Astrocyte (in vitro differentiated cells and primary cell): Measurements from ENCODE around the gene NFATC1. TPM values are rescaled to one million over a fixed set of nuclear protein-coding genes. Genes with fewer than 3 reads are reported as not detected.

Experiments
- DNase-seq: peaks from one replicate; pipeline ENCODE4 v3.0.0-alpha.2; 2010; ENCODE audit warnings: low read depth
- FAIRE-seq: peaks from 2 replicates; lab custom pipeline; 2011; peaks lifted over from hg19 to GRCh38; lab: Jason Lieb, UNC
- H2AFZ ChIP-seq: 2 replicates; pipeline ENCODE4 v1.6.0; 2012; ENCODE audit warnings: low read depth, low read length, inconsistent platforms
- H3K27ac ChIP-seq: 2 replicates; pipeline ENCODE4 v1.5.1; 2011; ENCODE audit warnings: low read depth, low read length, inconsistent platforms
- H3K27me3 ChIP-seq: 2 replicates; pipeline ENCODE4 v1.6.0; 2011; ENCODE audit warnings: low read length, inconsistent platforms; ENCODE audit not compliant: insufficient read depth
- H3K36me3 ChIP-seq: 2 replicates; pipeline ENCODE4 v1.5.1; 2011; ENCODE audit warnings: low read length, inconsistent platforms; ENCODE audit not compliant: insufficient read depth
- H3K4me1 ChIP-seq: 2 replicates; pipeline ENCODE4 v1.5.1; 2011; ENCODE audit warnings: low read length, inconsistent platforms; ENCODE audit not compliant: insufficient read depth
- H3K4me2 ChIP-seq: 2 replicates; pipeline ENCODE4 v1.6.0; 2012; ENCODE audit warnings: low read length, inconsistent platforms
- H3K4me3 ChIP-seq: 2 replicates; pipeline ENCODE4 v1.5.1; 2011; ENCODE audit warnings: low read depth, mild to moderate bottlenecking, low read length, inconsistent platforms; ENCODE audit not compliant: insufficient read depth
- H3K79me2 ChIP-seq: 2 replicates; pipeline ENCODE4 v1.6.0; 2012; ENCODE audit warnings: mild to moderate bottlenecking, low read length, inconsistent platforms; ENCODE audit not compliant: insufficient read depth
- H3K9ac ChIP-seq: 2 replicates; pipeline ENCODE4 v1.6.0; 2012; ENCODE audit warnings: mild to moderate bottlenecking, low read length, inconsistent platforms
- H3K9me3 ChIP-seq: 2 replicates; pipeline ENCODE4 v1.5.1; 2012; ENCODE audit warnings: low read depth, mild to moderate bottlenecking, low read length, inconsistent platforms; ENCODE audit not compliant: insufficient read depth
- H4K20me1 ChIP-seq: 2 replicates; pipeline ENCODE4 v1.6.0; 2012; ENCODE audit warnings: low read length, inconsistent platforms; ENCODE audit not compliant: insufficient read depth
- H3K27ac Mint-ChIP-seq: one replicate; pipeline ENCODE4 v1.8.0; 2021; ENCODE audit warnings: mild to moderate bottlenecking, mixed read lengths; ENCODE audit not compliant: unreplicated experiment
- H3K27me3 Mint-ChIP-seq: one replicate; pipeline ENCODE4 v1.8.0; 2021; ENCODE audit warnings: low read depth, mixed read lengths; ENCODE audit not compliant: unreplicated experiment
- H3K36me3 Mint-ChIP-seq: one replicate; pipeline ENCODE4 v1.8.0; 2021; ENCODE audit warnings: low read depth, mixed read lengths; ENCODE audit not compliant: unreplicated experiment
- H3K4me1 Mint-ChIP-seq: one replicate; pipeline ENCODE4 v1.8.0; 2021; ENCODE audit warnings: low read depth, mixed read lengths; ENCODE audit not compliant: unreplicated experiment
- H3K4me3 Mint-ChIP-seq: one replicate; pipeline ENCODE4 v1.8.0; 2021; ENCODE audit warnings: mild to moderate bottlenecking, moderate library complexity, mixed read lengths; ENCODE audit not compliant: unreplicated experiment
- H3K9me3 Mint-ChIP-seq: one replicate; pipeline ENCODE4 v1.8.0; 2021; ENCODE audit warnings: mild to moderate bottlenecking, mixed read lengths; ENCODE audit not compliant: unreplicated experiment
- CTCF ChIP-seq: IDR thresholded peaks from 2 replicates; pipeline ENCODE4 v1.5.1; 2011; ENCODE audit warnings: low read depth, mild to moderate bottlenecking, inconsistent platforms, low read length, moderate library complexity; ENCODE audit not compliant: insufficient read depth
- EZH2 ChIP-seq: IDR thresholded peaks from 2 replicates; pipeline ENCODE4 v1.6.1; 2012; ENCODE audit warnings: mild to moderate bottlenecking, low read length, inconsistent platforms; ENCODE audit not compliant: insufficient read depth
- total RNA-seq: library from RNA; stranded (reverse); gene quantifications from 2 replicates; pipeline ENCODE4 v1.2.1, GENCODE V29; 2021

NFATC1 gene
- total RNA-seq, 1 donor from 2014 or later: 11.0 TPM

- peak overlapping the region; percentile 86 for H3K27ac ChIP-seq
- FAIRE-seq (peak; percentile 91), DNase-seq (peak; percentile 98)
- Mint-ChIP-seq H3K9me3 (peaks cover 7% of the 10 kb centered on the region), H3K27me3 (no peaks in the 10 kb centered on the region), H3K4me1 (peaks cover 44% of the 10 kb centered on the region), H3K4me3 (peak overlapping the region; percentile 37), H3K36me3 (peaks cover 8% of the 10 kb centered on the region), H3K27ac (peak overlapping the region; percentile 100)
- H3K79me2 ChIP-seq: no peaks in the 10 kb centered on the region
- H3K36me3 ChIP-seq: no peaks in the 10 kb centered on the region
- H3K4me2 ChIP-seq: peak overlapping the region; percentile 71
- no peak overlapping the region for H3K4me3 ChIP-seq
- H2AFZ ChIP-seq: peak overlapping the region; percentile 65
- no peaks in the 10 kb centered on the region for H4K20me1 ChIP-seq
- H3K4me1 ChIP-seq: peaks cover 33% of the 10 kb centered on the region
- TF ChIP-seq CTCF (no peak), EZH2 (no peak)
- no peaks in the 10 kb centered on the region for H3K27me3 ChIP-seq
- peak overlapping the region; percentile 70 for H3K9ac ChIP-seq
- H3K9me3 ChIP-seq: peaks cover 6% of the 10 kb centered on the region
Observed at GRCh38 chr18:79567481-79568147, 171.9 kb downstream of the NFATC1 start.

GRCh38 chr18:79568543-79569205, 172.9 kb downstream of the NFATC1 start:
- FAIRE-seq: no peak
- no peak overlapping the region for H3K4me2 ChIP-seq
- peak overlapping the region; percentile 100 for H3K27ac Mint-ChIP-seq

More at GRCh38 chr18:79568543-79569205, 172.9 kb downstream of the NFATC1 start:
- Mint-ChIP-seq H3K4me1 (peaks cover 44% of the 10 kb centered on the region), H3K9me3 (peaks cover 17% of the 10 kb centered on the region), H3K36me3 (peaks cover 8% of the 10 kb centered on the region), H3K4me3 (no peak overlapping the region), H3K27me3 (no peaks in the 10 kb centered on the region)
- Histone ChIP-seq H3K36me3 (no peaks in the 10 kb centered on the region), H3K4me1 (peaks cover 33% of the 10 kb centered on the region), H3K27me3 (no peaks in the 10 kb centered on the region), H3K9me3 (peaks cover 15% of the 10 kb centered on the region), H3K9ac (peak overlapping the region; percentile 70), H3K79me2 (no peaks in the 10 kb centered on the region), H2AFZ (no peak overlapping the region), H3K4me3 (no peak overlapping the region), H3K27ac (peak overlapping the region; percentile 86), H4K20me1 (no peaks in the 10 kb centered on the region)
- no peak for DNase-seq
- TF ChIP-seq CTCF (no peak), EZH2 (no peak)
